GM18517 (cell line): ENCODE measurements around the gene CPAMD8.
"Not testable (repeated sequence)": the region's sequence is repeated elsewhere in the genome, so short reads cannot be mapped to it uniquely, and the experiment has no call there.

Source experiments
- ATAC-seq: cut with Tn5 transposase; IDR thresholded peaks from one replicate; pipeline ENCODE4 v1.9.1; 2021; ENCODE audit warnings: mild to moderate bottlenecking, moderate library complexity; ENCODE audit not compliant: unreplicated experiment

The CPAMD8 gene

DNA sequence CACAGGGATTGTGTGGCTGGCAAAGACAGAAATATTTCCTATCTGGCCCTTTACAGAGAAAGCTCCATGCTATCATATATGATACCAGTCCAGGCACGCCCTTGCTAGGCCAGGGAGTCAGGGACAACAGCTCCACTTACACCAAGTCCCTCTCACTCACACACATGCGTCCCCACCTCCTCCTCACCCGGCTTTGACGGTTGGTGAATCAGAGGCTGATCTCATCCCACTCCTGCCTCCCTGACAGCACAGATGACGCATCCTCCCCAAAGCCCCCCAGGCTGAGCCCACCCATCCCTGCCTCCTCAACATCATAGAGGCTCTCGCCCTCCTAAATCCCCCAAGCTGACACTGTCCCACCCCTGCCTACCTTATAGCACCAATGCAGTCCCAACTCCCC lies 75.1 kb downstream of the CPAMD8 start:
- ATAC-seq, result no peak

DNA sequence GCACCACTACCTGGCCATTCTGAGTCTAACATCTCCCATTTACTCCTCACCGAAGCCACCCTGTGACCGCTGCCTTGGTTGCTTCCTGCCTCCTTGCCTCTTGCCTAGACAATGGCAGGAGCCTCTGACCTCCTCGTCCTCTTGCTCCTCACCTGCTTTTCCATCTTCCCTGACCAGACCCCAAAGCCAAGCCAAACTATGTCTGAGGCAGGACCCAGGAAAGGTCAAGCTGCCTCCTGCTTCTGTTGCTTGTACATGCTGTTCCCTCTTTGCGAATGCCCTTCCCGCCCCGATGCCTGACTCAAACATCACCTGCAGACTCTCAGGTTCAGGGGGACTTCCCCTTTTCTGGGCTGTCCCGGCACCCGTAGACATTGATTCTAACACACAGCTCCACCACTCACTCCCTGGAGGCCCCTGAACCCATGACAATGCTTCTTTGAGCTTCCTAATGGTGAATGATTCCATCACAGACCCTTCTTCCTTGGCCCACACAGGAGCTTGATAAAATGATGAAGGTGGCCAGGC lies 77.0 kb downstream of the CPAMD8 start:
- no peak for ATAC-seq

DNA sequence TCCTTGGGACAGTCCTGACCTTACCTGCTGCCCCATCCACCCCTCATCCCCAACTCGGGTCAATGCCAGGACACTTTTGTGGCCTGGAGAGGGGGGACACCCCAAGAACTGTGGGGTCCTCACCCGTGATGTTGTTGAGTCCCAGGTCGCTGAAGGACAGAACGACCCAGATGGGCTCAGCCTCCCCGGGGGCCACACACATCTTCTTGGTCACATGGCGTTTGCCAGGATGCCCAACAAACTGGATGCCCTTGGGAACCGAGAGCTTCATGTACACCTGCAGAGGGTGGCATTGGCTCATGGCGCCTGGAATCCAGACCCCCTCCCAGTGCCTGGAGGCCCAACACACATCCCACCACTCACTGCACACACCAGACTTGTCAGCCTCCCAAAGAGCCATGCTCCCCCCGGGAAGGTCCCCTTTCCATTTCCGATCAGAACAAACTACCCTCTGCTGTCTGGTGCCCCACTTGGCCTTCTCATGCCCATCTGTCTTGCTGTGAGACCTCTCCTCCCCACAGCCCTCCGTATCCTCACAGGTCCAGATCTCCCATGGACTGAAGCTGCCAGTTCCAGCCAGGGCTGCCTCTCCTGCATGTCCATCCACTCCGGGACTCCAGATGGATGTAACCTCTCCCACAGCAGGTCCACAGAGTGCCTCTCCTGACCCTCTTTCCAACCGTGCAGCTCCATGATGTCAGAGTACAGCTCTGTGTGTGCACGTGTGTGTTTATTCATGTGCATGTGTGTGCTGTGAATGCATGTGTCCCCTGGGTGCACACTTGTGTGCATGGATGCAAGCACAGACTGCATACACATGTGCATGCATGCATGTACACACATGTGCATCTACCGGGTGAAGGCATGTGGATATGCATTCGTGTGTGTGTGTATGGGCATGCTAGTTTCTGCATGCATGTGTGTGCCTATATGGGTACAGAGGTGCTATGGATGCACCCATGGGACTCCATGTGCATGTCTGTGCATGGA lies 79.4 kb downstream of the CPAMD8 start:
- ATAC-seq, result no peak

DNA sequence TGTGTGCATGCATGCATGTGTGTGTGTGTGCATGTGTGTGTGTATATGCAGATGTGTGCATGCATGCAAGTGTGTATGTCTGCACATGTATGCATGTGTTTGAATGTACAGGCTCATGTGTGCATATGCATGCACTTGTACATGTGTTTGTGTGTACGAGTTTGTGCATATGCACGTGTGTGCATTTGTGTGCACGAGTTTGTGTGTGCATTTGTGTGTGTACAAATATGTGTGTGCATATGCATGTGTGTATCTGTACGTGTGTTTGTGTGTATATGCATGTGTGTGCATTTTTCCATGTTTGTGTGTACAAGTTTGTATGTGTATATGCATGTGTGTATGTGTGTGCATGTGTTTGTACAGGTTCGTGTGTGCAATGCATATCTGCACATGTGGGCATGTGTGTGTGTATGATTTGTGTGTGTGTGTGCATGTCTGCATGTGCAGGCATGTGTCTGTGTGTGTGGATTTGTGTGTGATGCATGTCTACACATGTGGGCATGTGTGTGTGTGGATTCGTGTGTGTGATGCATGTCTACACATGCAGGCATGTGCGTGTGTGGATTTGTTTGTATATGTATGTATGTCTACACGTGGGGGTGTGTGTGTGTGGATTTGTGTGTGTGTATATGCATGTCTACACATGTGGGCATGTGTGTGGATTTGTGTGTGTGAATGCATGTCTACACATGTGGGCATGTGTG lies 80.7 kb downstream of the CPAMD8 start:
- no peak for ATAC-seq

DNA sequence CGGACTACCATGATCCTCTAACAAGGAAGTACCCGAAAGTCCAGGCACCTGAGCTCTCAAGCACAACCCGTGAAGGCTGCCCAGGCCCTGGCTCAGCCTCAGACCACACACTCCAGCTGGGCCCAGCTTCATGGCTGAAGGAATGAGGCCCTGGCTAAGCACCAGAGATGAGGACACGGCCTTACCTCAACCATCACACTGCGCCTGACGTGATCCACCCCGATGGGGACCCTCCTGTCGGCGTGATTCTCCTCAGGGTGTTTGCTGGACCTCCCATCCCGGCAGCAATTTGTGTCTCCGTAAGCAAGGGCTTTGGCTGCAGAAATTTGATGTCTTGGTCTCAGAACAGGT lies 81.3 kb downstream of the CPAMD8 start:
- ATAC-seq, result no peak

DNA sequence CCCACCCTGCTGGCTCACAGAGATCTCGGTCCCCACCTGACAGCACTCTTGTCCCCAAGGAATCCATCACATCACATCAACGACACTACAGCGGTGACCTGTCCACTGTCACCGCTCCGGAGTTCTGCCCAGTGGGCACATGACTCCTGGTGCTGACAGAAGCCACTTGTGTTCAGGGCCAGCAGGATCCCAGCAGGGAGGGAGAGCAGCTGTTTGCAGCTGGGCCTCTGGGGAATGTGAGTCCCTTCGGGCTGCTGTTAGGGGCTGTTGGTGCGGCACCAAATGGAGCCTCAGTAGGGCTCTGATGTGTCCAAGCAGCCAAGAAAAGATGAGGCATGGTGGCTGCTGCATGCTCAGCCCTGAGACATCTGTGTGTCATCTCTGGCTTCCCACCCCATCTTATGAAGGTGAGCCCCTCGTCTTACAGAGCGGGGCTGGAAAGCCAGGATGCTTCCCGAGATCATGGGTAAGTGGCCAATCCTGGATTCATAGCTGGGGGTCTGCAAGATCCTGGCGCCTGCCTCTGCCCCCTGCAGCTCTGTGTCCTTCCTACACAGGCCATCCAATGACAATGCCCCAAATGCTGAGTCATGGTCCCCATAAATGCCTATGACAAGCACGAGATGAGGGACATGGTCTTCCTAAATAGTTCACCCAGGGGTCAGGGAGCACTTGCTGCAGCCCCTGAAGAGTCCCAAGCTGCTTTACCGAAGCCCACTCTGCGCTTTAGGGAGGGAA lies 81.8 kb downstream of the CPAMD8 start:
- no peak for ATAC-seq

DNA sequence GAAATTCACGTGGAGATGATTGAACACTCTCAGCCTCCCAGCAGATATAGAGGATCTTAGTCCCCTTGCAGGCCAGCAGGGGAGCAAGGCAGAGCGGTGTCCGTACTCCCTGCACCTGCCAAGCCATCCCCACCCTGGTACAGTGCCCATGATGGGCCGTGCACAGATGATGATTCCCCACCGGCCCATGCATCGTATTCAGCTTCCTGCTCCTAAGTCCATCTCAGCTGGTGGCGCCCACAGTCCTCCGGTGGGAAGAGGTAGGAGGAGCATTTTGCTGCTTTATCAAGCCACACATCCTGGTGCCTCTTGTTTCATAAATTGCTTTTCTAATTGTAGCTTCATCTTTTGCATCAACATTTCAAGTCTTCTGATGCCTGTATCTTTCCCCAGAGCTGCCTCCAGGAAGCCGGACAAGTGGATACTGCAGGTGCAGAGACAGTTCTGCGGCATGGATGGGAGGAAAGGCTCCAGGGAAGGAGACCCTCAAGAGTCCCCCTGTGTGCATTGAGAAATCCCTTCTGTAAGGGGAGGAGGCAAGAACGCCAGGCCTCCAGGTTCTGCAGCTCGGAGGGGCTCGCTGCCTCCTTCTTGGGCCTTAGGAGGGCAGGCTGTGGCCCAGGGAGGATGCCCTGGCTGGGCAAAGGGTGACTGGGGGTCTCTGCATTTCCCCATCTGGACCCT lies 82.5 kb downstream of the CPAMD8 start:
- no peak for ATAC-seq

DNA sequence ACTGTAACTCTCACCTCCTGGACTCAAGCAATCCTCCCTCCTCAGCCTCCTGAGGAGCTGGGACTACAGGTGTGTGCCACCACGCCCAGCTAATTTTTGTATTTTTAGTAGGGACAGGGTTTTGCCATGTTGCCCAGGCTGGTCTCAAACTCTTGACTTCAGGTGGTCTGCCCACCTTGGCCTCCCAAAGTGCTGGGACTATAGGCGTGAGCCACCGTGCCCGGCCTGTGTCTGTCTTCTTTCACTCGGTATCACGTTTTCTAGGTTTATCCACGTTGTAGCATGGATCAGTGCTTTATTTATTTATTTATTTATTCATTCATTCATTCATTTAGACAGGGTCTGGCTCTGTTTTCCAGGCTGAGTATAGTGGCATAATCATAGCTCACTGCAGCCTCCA lies 83.5 kb downstream of the CPAMD8 start:
- not testable (repeated sequence) for ATAC-seq

DNA sequence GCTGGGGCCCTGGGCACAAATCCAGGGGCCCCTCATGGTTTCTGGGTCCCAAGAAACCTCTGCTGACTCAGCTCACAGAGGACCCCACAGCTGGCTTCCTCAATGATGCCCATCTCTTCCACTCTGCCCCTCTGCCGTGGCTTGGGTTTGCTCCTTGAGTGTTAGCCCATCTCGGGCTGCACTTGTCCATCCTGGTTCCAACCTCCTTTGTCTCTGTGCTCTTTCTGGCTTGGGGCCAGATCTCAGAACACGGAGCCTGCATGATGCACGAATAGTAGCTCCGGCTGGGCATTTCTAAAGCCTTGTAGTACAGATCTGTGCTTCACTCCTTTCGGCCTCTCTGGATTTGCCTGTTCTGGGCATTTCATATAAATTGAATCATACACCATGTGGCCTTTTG lies 84.0 kb downstream of the CPAMD8 start:
- no peak for ATAC-seq

DNA sequence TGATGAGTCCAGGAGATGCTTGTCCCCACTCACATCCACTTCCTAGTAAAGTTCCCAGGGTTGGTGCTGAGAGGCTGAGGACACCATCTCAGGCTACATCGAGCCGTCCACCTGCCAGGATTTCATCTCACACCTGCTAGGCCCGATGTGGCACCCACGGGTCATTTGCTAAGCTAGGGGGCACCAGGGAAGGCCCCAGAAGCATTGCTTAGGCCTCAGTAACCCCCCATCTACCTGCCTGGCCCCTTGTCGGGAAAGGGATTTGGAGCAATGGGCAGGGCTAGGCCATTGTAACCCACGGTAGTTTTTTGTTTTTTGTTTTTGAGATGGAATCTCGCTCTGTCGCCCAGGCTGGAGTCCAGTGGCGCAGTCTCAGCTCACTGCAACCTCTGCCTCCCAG lies 86.0 kb downstream of the CPAMD8 start:
- no peak for ATAC-seq

DNA sequence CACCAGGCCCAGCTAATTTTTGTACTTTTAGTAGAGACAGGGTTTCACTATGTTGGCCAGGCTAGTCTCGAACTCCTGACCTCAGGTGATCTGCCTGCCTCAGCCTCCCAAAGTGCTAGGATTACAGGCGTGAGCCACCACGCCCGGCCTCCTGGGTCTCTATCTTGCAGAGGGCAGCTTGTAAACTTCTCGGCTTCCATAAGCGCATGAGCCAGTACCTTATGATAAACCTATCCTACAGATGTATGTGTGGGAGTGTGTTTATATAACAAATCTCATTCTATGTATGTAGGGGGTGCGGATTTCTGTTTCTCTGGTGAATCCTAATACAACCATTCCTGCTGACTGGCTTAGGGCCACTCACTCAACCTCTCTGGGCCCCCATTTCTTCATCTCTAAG lies 86.5 kb downstream of the CPAMD8 start:
- ATAC-seq, result not testable (repeated sequence)

DNA sequence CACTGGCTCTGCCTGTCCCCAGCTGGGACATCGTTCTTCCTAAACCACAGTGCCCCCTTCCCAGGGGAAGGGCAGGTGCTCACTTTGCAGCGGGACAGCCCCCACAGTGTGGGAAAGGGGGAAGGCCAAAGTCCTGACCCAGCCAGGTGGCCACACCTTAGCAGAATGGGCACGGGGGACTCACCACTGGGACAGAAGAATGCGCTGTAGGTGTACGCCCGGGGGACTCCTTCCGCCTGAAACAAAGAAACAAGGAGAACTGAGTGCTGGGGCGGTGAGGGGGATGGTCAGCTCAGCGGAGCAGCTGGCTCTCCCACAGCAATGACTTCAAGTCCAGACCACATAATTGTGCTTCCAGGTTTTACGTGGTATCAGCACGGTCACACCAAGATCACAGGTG lies 88.4 kb downstream of the CPAMD8 start:
- ATAC-seq, result no peak

DNA sequence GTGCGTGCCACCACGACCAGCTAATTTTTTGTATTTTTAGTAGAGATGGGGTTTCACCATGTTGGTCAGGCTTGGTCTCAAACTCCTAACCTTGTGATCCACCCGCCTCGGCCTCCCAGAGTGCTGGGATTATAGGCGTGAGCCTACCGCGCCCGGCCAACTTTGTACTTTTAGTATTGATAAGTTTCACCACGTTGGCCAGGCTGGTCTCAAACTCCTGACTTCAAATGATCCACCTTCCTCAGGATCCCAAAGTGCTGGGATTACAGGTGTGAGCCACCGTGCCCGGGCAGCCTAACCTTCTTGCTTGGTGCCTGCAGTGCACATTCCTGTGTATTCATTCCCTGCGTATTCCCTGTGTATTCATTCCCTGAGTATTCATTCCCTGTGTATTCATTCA lies 88.8 kb downstream of the CPAMD8 start:
- not testable (repeated sequence) for ATAC-seq

DNA sequence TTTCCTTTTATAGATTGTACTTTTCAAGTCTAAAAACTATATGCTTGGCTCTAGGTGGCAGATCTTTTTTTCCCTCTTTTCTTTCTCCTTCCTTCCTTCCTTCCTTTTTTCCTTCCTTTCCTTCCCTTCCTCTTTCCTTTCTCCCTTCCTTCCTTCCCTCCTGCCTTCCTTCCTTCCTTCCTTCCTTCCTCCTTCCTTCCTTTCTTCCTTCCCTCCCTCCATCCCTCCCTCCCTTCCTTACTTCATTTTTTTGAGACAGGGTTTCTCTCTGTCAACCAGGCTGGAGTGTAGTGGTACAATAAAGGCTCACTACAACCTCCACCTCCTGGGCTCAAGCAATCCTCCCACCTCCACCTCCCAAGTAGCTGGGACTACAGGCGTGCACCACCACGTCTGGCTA lies 89.7 kb downstream of the CPAMD8 start:
- ATAC-seq, result no peak

DNA sequence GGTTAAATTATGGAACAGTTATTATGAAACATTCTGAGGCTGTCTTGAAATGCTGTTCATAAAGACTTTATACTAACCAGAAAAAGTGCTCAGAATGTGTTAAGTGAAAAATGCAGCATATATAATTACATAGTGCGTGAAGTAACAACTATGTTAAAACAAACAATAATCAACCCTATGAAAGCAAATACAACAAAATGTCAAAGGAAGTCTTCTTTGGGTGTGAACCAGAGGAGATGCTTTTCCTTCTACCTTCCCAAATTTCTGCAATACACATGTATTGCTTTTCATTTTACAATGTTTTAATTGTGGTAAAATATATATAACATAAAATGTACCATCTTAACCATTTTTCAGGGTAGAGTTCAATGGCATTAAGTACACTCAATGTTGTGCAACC lies 92.1 kb downstream of the CPAMD8 start:
- ATAC-seq, result no peak

DNA sequence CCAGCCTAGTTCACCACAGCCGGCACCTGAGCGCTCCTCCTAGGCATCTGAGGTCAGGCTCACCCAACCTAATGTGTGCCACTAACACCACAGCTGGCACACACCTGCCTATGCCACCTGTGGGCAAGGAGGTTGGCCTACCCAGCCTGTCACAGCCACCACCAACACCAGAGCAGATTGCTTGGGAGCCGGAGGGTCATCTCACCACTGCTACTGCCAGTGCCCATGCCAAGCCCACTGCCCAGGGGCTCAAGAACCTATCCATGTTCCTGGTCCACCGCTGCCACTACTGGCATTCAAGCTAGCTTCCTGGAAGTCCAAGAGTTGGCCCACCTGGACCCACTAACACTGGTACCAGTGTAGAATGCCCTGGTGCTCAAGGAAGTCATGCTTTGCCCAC lies 95.3 kb downstream of the CPAMD8 start:
- ATAC-seq, result no peak

DNA sequence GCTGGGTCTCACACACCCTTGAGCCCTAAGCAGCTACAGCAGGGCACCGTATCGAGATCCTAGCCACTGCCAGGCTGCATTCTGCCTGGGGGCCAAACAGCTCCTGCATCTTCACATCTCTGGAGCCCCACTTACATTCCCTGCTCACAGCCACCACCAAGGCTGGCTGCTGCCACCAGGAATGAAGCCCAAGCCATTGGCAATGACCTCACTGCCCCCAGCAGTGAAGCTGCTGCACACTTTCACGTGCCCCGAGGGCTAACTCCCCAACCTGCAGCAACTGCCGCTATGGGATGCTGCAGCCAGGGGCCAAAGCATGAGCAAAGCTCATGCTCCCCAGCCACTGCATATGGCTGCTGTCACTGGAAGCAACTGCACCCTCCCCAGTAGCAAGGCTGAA lies 95.9 kb downstream of the CPAMD8 start:
- ATAC-seq, result no peak

DNA sequence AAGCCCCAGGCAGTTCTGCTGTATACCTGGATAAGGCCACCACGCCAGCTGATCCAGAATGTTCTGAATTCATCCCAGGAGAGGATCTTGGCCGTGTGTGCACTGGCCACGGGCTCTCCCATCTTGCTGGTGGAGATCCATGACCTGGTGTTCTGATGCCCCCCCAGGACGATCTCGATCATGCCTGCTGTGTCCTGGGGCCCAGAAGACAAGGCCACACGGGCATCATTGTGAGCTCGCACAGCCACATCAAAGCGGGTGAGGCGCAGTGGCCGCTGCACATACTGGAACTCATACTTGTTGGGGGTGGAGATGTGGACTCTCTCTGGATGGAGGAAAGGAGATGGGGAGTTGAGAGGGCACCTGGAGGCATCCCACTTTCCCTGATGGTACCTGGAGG lies 97.7 kb downstream of the CPAMD8 start:
- ATAC-seq, result no peak

DNA sequence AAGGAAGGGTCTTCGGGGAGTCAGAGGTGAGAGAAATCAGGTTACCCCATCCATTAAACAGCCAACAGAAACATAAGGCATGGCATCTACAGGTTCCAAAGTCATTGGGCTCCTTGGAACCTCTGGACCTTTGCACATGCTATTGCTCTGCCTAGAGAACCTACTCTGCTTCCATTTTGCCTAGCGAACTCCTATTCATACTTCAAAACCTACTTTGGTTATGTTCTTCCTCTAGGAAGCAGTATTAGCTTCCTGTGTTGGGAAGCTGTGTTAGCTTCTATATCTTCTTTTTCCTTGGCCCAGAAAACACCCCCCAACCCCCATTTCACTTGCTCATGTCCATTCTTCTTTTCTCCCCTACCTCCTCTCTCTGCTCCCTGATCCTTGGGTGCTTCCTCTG lies 98.3 kb downstream of the CPAMD8 start:
- ATAC-seq, result no peak

DNA sequence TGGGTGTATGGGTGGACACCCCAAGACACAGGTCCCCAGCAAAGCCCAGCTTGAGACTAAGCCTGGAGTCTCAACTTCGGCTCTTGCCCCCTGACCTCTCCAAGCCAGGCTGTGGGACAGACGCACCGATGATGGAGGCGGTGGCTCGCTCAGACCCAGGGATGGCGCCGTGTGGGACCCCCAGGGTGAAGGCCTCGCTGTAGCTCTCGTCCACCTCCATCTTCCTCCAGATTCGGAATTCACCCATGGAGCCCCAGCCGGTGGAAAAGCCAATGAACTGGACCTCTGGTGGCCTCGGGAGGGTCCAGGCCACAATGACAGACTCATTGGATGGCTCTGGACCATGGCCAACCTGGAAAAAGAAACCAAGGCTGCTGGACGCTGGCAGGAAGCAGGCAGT lies 98.7 kb downstream of the CPAMD8 start:
- no peak for ATAC-seq

DNA sequence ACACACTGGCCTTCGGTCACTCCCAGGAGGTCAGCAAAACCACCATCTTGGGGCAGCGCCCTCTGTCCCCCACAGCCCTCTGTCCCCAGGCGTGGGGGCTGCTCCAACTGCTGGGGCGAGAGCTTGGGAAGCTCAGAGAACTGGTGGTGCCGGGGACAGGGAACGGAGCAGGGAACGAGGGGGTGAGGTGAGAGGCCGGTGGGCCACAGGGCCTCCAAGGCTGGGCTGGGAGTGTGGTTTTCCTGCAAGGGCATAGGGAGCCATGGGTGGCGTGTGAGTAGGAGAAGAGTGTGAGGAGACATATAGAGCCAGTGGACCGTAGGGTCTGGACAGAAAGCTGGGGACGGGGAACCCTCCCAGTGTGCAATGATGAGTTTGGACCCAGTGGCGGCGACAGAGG lies 103.7 kb downstream of the CPAMD8 start:
- ATAC-seq, result no peak
